Adipocyte (in vitro differentiated cells): ENCODE results near the gene SERPINI2.

ENCODE experiments used
- DNase-seq: peaks from one replicate; pipeline ENCODE4 v3.0.0-alpha.2; 2015; ENCODE audit warnings: low read depth
- H3K27me3 ChIP-seq: replicated peaks from 2 replicates; pipeline ENCODE4 v1.7.0; 2013; ENCODE audit warnings: mild to moderate bottlenecking, low read length, moderate library complexity; ENCODE audit not compliant: control insufficient read depth, insufficient read depth
- H3K36me3 ChIP-seq: 2 replicates; pipeline ENCODE4 v1.7.0; 2013; ENCODE audit warnings: low read length, mild to moderate bottlenecking, moderate library complexity; ENCODE audit not compliant: control insufficient read depth, insufficient read depth, severe bottlenecking
- H3K4me1 ChIP-seq: 2 replicates; pipeline ENCODE4 v1.7.0; 2013; ENCODE audit warnings: mild to moderate bottlenecking, low read length, moderate library complexity; ENCODE audit not compliant: control insufficient read depth, insufficient read depth
- H3K4me3 ChIP-seq: 2 replicates; pipeline ENCODE4 v1.7.0; 2013; ENCODE audit warnings: mild to moderate bottlenecking, low read length, moderate library complexity
- H3K9ac ChIP-seq: 2 replicates; pipeline ENCODE4 v1.7.0; 2013; ENCODE audit warnings: mild to moderate bottlenecking, low read length, moderate library complexity
- H3K9me3 ChIP-seq: 2 replicates; pipeline ENCODE4 v1.7.0; 2013; ENCODE audit warnings: mild to moderate bottlenecking, low read length, moderate library complexity; ENCODE audit not compliant: control insufficient read depth

The SERPINI2 gene

GRCh38 chr3:167484551-167484950 lies 10.7 kb upstream of the SERPINI2 start:
- DNase-seq: no peak
- H3K4me1 ChIP-seq: no peaks in the 10 kb centered on the region
- no peak overlapping the region for H3K9ac ChIP-seq
- H3K4me3 ChIP-seq: no peak overlapping the region
- H3K9me3 ChIP-seq: no peaks in the 10 kb centered on the region
- no peaks in the 10 kb centered on the region for H3K36me3 ChIP-seq
- no peaks in the 10 kb centered on the region for H3K27me3 ChIP-seq

- Histone ChIP-seq H3K4me1 (no peaks in the 10 kb centered on the region), H3K36me3 (no peaks in the 10 kb centered on the region), H3K9me3 (no peaks in the 10 kb centered on the region), H3K27me3 (no peaks in the 10 kb centered on the region), H3K4me3 (no peak overlapping the region), H3K9ac (no peak overlapping the region)
- DNase-seq: no peak
These were observed 10.1 kb upstream of the SERPINI2 start for GRCh38 chr3:167483708-167484475.

GRCh38 chr3:167481164-167481563 lies 7.3 kb upstream of the SERPINI2 start:
- no peaks in the 10 kb centered on the region for H3K4me1 ChIP-seq
- H3K27me3 ChIP-seq: no peaks in the 10 kb centered on the region
- H3K36me3 ChIP-seq: no peaks in the 10 kb centered on the region
- DNase-seq: no peak
- no peak overlapping the region for H3K4me3 ChIP-seq
- no peak overlapping the region for H3K9ac ChIP-seq
- no peaks in the 10 kb centered on the region for H3K9me3 ChIP-seq

GRCh38 chr3:167480748-167481147 lies 6.9 kb upstream of the SERPINI2 start:
- Histone ChIP-seq H3K36me3 (no peaks in the 10 kb centered on the region), H3K9me3 (no peaks in the 10 kb centered on the region), H3K27me3 (no peaks in the 10 kb centered on the region), H3K4me1 (no peaks in the 10 kb centered on the region), H3K4me3 (no peak overlapping the region), H3K9ac (no peak overlapping the region)
- no peak for DNase-seq

GRCh38 chr3:167469381-167469780 lies 4.5 kb downstream of the SERPINI2 start:
- Histone ChIP-seq H3K4me3 (no peak overlapping the region), H3K4me1 (no peaks in the 10 kb centered on the region), H3K36me3 (no peaks in the 10 kb centered on the region), H3K9me3 (no peaks in the 10 kb centered on the region), H3K9ac (no peak overlapping the region), H3K27me3 (no peaks in the 10 kb centered on the region)
- DNase-seq: no peak

- Histone ChIP-seq H3K36me3 (no peaks in the 10 kb centered on the region), H3K9ac (no peak overlapping the region), H3K4me3 (no peak overlapping the region), H3K9me3 (no peaks in the 10 kb centered on the region), H3K4me1 (no peaks in the 10 kb centered on the region), H3K27me3 (no peaks in the 10 kb centered on the region)
- no peak for DNase-seq
These were observed 5.8 kb downstream of the SERPINI2 start for GRCh38 chr3:167467848-167468611.

- H3K36me3 ChIP-seq: no peaks in the 10 kb centered on the region
- DNase-seq: no peak
- H3K9me3 ChIP-seq: no peaks in the 10 kb centered on the region
- H3K9ac ChIP-seq: no peak overlapping the region
- H3K27me3 ChIP-seq: no peaks in the 10 kb centered on the region
- no peak overlapping the region for H3K4me3 ChIP-seq
- no peaks in the 10 kb centered on the region for H3K4me1 ChIP-seq
These were observed 6.9 kb downstream of the SERPINI2 start for GRCh38 chr3:167466966-167467365.

- no peaks in the 10 kb centered on the region for H3K9me3 ChIP-seq
- no peaks in the 10 kb centered on the region for H3K36me3 ChIP-seq
- H3K27me3 ChIP-seq: no peaks in the 10 kb centered on the region
- DNase-seq: no peak
- no peak overlapping the region for H3K4me3 ChIP-seq
- no peaks in the 10 kb centered on the region for H3K4me1 ChIP-seq
- no peak overlapping the region for H3K9ac ChIP-seq
These were observed 17.6 kb downstream of the SERPINI2 start for GRCh38 chr3:167456157-167456799.

GRCh38 chr3:167453815-167454214 lies 20.0 kb downstream of the SERPINI2 start:
- no peak overlapping the region for H3K4me3 ChIP-seq
- no peak overlapping the region for H3K9ac ChIP-seq
- no peaks in the 10 kb centered on the region for H3K9me3 ChIP-seq
- no peaks in the 10 kb centered on the region for H3K4me1 ChIP-seq
- H3K36me3 ChIP-seq: no peaks in the 10 kb centered on the region
- DNase-seq: no peak
- H3K27me3 ChIP-seq: no peaks in the 10 kb centered on the region

- Histone ChIP-seq H3K4me1 (no peaks in the 10 kb centered on the region), H3K36me3 (no peaks in the 10 kb centered on the region), H3K9ac (no peak overlapping the region), H3K4me3 (no peak overlapping the region), H3K9me3 (no peaks in the 10 kb centered on the region), H3K27me3 (no peaks in the 10 kb centered on the region)
- DNase-seq: no peak
These were observed 22.6 kb downstream of the SERPINI2 start for GRCh38 chr3:167451282-167451681.

GRCh38 chr3:167450675-167451074 lies 23.2 kb downstream of the SERPINI2 start:
- Histone ChIP-seq H3K27me3 (no peaks in the 10 kb centered on the region), H3K36me3 (no peaks in the 10 kb centered on the region), H3K9ac (no peak overlapping the region), H3K4me3 (no peak overlapping the region), H3K9me3 (no peaks in the 10 kb centered on the region), H3K4me1 (no peaks in the 10 kb centered on the region)
- no peak for DNase-seq
